NCI-H524 (cell line): ENCODE results near the gene ENO2.
A peak's percentile ranks its signal among the peaks of the same experiment; 100 is the strongest.

Source experiments
- DNase-seq, 2 experiments: peaks; one replicate each; lab custom pipeline; 2025; lab: John Stamatoyannopoulos, UW

Gene ENO2

GRCh38 chr12:6948873-6949594 is 34.7 kb downstream of the ENO2 start:
- DNase-seq: peak in 1 of 2 experiments; percentile 26

- no peak for DNase-seq
Measured at GRCh38 chr12:6950401-6950801, 36.0 kb downstream of the ENO2 start.

- no peak for DNase-seq
Measured at GRCh38 chr12:6950811-6951540, 36.6 kb downstream of the ENO2 start, which contains the start of gene PTPN6. TSS of gene PTPN6 (plus strand) at chr12:6951356. CDS start at chr12:6951513, 157 bp downstream.

GRCh38 chr12:6951551-6952120 is 37.3 kb downstream of the ENO2 start:
- DNase-seq: no peak

- DNase-seq: no peak
Measured at GRCh38 chr12:6952121-6952862, 37.9 kb downstream of the ENO2 start.

GRCh38 chr12:6952863-6953441 is 38.6 kb downstream of the ENO2 start:
- DNase-seq: no peak

GRCh38 chr12:6953442-6954315 is 39.3 kb downstream of the ENO2 start:
- DNase-seq: no peak

- DNase-seq: no peak
Measured at GRCh38 chr12:6954316-6955107, 40.1 kb downstream of the ENO2 start.

- no peak for DNase-seq
Measured at GRCh38 chr12:6955108-6956020, 41.0 kb downstream of the ENO2 start.

- no peak for DNase-seq
Measured at GRCh38 chr12:6956021-6956727, 41.8 kb downstream of the ENO2 start.

GRCh38 chr12:6957151-6957701 is 42.8 kb downstream of the ENO2 start:
- DNase-seq: no peak

- DNase-seq: no peak
Measured at GRCh38 chr12:6957741-6958608, 43.6 kb downstream of the ENO2 start.

- DNase-seq: no peak
Measured at GRCh38 chr12:6958609-6959057, 44.3 kb downstream of the ENO2 start.

- no peak for DNase-seq
Measured at GRCh38 chr12:6959058-6959804, 44.9 kb downstream of the ENO2 start.

GRCh38 chr12:6959805-6960592 is 45.6 kb downstream of the ENO2 start:
- no peak for DNase-seq
